ENCODE results near the gene TRIM45.

DNA sequence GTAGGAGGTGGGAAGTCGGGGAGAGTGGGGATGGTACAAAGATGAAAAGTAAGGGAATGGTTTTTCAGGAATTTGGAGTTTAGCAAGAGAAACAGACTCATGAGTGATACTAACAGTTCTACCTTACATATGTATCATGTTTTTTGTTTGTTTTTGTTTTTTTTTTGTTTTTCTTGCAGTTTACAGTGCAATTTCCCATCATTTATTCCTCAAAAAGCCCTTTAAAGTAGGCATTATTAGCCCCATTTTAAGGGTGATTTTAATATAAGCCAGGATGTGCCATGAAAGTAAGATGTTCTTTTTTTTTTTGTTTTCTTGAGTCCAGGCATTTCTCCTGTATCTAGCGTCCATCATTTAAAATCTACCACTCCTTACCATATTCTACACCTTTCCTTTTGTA, 13.8 kb upstream of the TRIM45 start:
- no peak for TF ChIP-seq POLR2AphosphoS5 (IDR thresholded peaks at IDR 0.05)
- TF ChIP-seq, protein P1, sequence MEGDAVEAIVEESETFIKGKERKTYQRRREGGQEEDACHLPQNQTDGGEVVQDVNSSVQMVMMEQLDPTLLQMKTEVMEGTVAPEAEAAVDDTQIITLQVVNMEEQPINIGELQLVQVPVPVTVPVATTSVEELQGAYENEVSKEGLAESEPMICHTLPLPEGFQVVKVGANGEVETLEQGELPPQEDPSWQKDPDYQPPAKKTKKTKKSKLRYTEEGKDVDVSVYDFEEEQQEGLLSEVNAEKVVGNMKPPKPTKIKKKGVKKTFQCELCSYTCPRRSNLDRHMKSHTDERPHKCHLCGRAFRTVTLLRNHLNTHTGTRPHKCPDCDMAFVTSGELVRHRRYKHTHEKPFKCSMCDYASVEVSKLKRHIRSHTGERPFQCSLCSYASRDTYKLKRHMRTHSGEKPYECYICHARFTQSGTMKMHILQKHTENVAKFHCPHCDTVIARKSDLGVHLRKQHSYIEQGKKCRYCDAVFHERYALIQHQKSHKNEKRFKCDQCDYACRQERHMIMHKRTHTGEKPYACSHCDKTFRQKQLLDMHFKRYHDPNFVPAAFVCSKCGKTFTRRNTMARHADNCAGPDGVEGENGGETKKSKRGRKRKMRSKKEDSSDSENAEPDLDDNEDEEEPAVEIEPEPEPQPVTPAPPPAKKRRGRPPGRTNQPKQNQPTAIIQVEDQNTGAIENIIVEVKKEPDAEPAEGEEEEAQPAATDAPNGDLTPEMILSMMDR (IDR thresholded peaks at IDR 0.05), result no peak

All from stomach (tissue), 4 donors.